NK-92 treated with Interleukin-12 subunit alpha and Interleukin-12 subunit beta, amount 100 ng/mL, for 24 hours (cell line): ENCODE measurements around the gene NPEPPS.

Experiments
- DNase-seq: peaks from one replicate; lab custom pipeline; 2025; lab: John Stamatoyannopoulos, UW

The NPEPPS gene

GRCh38 chr17:47628014-47628566, 97.2 kb downstream of the NPEPPS start:
- DNase-seq = no peak

GRCh38 chr17:47629826-47630225, 98.9 kb downstream of the NPEPPS start:
- no peak for DNase-seq

GRCh38 chr17:47630614-47631013, 99.7 kb downstream of the NPEPPS start:
- no peak for DNase-seq

DNA sequence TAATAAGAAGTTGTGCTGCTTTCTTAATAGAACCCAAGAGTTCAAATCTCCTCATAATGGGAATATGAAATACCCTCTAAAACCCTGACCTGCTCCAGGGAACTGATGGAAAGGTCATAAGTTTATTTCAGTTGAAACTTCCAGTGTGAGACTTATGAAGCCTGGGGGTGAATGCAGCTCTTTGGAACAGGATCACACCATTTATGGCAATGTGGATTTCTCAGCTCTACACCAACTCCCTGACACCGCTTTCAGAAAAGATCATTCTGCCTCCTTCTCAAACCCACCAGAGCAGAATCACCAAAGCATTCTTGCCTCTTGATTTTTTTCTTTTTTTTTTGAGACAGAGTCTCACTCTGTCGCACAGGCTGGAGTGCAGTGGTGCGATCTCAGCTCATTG, 102.1 kb downstream of the NPEPPS start:
- no peak for DNase-seq

GRCh38 chr17:47633996-47634395, 103.1 kb downstream of the NPEPPS start:
- DNase-seq = no peak

DNA sequence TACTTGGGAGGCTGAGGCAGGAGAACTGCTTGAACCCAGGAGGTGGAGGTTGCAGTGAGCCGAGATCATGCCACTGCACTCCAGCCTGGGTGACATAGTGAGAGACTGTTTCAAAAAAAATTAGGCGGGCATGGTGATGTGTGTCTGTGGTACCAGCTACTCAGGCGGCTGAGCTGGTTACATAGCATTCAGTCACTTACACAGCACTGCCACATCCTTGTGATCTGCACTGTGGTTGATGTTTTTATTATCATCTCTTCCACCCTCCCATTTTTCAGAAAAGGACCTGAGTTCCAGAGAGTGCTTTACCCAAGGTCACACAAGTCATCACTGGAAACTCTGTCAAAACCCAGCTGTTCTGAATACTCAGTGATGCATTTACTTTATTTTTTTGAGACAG, 104.0 kb downstream of the NPEPPS start:
- DNase-seq = no peak

GRCh38 chr17:47635734-47636133, 104.8 kb downstream of the NPEPPS start:
- no peak for DNase-seq

GRCh38 chr17:47636273-47637030, 105.5 kb downstream of the NPEPPS start:
- no peak for DNase-seq

- no peak for DNase-seq
Observed at GRCh38 chr17:47638903-47639302, 108.0 kb downstream of the NPEPPS start.

DNA sequence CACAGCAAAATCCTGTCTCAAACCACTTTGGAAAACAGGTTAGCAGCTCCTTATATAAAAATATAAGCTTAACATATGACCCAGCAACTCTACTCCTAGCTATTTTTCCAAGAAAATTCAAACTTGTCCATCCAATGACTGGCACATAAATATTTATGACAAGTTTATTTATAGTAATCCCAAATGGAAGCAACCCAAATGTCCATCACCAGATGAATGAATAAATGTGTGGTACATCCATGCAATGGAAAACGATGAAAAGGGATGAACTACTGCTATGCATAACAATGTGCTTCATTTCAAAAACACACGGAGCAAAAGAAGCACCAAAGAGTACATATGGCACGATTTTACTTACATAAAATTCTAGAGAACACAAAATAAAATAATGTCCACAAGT, 109.2 kb downstream of the NPEPPS start:
- DNase-seq = no peak

DNA sequence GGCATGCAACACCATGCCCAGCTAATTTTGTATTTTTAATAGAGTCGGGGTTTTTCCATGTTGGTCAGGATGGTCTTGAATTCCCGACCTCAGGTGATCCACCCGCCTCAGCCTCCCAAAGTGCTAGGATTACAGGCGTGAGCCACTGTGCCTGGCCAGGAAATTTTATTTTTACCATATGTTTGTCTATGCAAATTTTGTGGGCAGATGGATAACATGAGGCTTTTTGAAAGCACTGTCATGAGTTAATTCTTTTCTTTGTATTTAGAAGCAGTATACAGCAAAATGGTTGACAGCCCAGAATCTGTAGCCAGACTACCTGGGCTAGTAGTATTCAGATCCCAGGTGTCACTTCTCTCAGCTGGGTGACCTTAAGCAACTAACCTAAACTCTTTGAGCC, 110.3 kb downstream of the NPEPPS start:
- DNase-seq = no peak

DNA sequence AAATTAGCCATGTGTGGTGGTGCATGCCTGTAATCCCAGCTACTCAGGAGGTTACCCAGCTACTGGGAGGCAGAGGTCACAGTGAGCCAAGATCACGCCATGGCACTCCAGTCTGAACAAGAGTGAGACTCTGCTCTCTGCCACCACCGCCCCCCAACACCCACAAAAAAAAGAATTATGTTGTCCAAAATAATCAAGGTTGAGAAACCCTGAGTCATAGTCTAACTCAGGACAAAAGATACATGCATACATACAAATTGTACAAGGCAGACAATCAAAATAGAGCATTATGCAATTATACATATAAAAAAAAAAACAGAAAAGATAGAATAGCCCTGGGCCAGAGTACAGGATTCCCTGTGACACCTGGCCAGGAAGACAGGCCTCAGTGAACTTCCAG, 112.2 kb downstream of the NPEPPS start:
- no peak for DNase-seq

- DNase-seq = no peak
Observed at GRCh38 chr17:47644324-47644723, 113.4 kb downstream of the NPEPPS start.

DNA sequence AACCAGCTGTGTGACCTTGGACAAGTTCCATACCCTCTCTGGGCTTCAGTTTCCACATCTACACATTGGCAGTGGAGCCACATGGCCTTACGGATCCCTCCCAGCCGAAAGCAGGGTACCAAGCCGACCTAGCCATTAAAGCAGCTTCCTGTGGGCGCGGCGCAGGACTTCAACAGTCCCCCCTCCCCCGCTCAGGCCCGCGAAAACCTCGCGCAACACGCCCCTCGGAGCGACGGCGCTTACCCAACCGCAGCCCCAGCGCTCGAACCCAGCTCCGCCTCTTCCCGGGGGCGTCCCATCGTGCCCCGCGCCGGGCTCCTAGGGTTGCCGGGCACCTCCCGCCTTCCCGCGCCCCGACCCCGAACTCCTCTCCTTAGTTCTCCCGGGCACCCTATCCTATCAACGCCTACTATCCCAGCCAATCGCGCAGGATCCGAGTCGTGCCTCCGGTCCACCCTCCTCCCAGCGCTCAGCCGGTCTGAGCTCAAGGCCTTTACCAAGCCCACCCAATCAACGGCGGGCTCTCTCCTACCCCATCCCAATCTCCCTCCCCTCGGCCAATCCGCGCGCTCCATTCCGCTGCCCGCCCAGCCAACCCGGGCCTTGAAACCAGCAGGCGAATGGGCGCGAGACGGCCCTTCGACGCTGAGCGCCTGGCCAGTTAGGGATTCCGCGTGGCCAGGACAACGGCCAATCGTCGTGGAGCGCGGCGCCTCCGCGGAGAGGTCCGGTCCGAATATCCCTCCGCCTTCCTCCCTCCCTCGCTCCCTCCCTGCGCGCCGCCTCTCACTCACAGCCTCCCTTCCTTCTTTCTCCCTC, 118.5 kb downstream of the NPEPPS start, which contains the start of gene KPNB1:
Gene KPNB1, plus strand, starts transcription at position 767 of the 819 bp plus-strand sequence. CDS start 326 bp downstream, outside the sequence.
- DNase-seq = peak; percentile 99

DNA sequence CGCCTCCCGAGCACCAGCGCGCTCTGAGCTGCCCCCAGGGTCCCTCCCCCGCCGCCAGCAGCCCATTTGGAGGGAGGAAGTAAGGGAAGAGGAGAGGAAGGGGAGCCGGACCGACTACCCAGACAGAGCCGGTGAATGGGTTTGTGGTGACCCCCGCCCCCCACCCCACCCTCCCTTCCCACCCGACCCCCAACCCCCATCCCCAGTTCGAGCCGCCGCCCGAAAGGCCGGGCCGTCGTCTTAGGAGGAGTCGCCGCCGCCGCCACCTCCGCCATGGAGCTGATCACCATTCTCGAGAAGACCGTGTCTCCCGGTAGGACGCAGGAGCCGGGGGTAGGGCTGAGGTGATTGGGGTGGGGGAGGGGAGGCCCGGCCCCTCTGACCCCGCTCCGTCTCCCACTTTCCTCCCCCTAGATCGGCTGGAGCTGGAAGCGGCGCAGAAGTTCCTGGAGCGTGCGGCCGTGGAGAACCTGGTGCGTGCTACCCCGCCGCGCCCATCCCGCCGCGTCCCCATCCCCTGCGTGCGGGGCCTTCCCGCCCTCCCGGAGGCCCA, 119.1 kb downstream of the NPEPPS start:
- no peak for DNase-seq

GRCh38 chr17:47650525-47651522, 119.9 kb downstream of the NPEPPS start:
- DNase-seq = peak; percentile 94

GRCh38 chr17:47651704-47652103, 120.8 kb downstream of the NPEPPS start:
- DNase-seq = no peak

DNA sequence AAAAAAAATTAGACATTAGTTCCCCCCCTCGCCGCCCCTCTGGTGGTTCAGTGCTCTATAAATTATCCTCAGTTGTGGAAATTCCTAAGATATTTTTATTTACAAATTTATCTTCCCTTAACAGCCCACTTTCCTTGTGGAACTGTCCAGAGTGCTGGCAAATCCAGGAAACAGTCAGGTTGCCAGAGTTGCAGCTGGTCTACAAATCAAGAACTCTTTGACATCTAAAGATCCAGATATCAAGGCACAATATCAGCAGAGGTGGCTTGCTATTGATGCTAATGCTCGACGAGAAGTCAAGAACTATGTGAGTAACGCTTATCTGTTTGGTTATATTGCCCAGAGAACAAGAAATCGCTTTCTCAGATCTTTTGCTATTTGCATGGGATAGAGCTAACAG, 121.7 kb downstream of the NPEPPS start:
- no peak for DNase-seq

GRCh38 chr17:47653442-47653841, 122.5 kb downstream of the NPEPPS start:
- no peak for DNase-seq

- DNase-seq = no peak
Observed at GRCh38 chr17:47654991-47655390, 124.1 kb downstream of the NPEPPS start.

GRCh38 chr17:47660064-47660492, 129.2 kb downstream of the NPEPPS start:
- DNase-seq = no peak
